T1000 (cell line): ENCODE results near the gene SEMA3E.
"Not testable (repeated sequence)": the region's sequence is repeated elsewhere in the genome, so short reads cannot be mapped to it uniquely, and the experiment has no call there.

Experiments
- DNase-seq: peaks from one replicate; lab custom pipeline; 2025; ENCODE audit warnings: mixed read lengths; lab: John Stamatoyannopoulos, UW

The SEMA3E gene

DNA sequence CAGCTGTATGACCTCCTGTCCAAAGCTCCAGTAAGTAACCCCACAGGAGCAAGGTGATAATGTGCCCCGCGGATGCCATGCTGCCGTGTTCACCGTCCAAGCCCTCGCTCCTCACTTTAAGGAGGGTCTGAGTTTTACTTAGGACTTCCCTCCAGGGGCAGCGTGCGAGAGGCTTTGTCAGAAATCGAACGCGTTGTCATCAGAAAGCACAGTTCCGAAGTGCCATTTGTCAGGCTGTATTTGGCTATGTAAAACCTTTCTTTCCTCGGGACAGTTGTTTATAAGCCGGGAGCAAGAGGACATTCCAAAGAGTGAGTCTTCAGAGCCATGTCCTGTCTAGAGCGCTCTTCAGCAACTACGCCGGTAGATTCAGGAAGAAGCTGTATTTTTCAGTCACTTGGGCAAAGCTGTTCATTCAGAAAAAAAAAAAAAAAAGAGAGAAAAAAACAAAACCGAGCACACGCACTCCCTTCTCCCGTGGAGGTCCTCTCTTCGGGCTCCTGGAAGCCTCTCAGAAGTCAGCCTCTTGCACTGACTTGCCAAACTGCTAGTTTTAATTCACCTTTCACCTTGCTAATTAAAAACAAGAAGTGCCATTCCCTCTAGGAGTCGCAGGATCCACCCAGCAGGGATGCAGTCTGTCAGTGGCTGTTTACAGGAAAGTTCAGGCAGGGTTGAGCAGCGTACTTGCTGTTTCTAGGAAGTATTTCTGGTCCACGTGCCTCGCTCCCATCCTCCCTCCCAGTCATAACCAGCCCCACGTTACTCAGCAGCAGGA is at the start of gene SEMA3E:
TSS of gene SEMA3E (minus strand) at position 676 of the 778 bp plus-strand sequence.
- no peak for DNase-seq

DNA sequence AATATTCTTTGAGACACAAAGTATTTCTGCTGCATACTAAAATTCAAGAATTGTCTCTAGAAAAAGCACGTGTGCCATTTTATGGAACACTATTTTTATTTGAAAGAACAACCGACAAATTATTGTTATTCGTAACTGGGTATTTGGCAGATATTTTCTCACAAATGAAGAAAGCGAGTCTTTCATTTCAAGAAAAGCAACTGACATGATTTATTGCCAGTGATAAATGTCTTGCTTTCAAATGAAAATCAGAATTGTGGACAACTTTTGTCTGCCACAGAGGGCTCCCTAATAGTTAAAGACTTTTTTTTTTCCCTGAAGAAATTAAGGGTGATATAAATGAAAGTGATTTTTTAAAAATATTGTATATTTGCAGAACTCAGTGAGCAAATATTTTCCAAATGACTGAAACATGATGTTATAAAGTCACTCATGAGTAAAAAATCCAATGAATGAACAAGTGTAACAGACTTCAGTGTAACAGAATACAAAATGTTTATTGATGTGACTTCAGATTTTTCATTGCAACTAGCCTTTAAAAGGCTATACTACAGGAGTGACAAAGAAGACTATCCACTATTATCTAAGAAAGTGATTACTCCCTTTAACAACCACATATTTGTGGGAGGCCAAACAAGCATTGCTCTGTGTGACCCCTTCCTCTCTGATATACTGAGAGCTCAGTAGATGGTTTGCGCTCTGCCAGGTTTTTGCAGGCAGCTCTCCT is 49.0 kb upstream of the SEMA3E start:
- no peak for DNase-seq

DNA sequence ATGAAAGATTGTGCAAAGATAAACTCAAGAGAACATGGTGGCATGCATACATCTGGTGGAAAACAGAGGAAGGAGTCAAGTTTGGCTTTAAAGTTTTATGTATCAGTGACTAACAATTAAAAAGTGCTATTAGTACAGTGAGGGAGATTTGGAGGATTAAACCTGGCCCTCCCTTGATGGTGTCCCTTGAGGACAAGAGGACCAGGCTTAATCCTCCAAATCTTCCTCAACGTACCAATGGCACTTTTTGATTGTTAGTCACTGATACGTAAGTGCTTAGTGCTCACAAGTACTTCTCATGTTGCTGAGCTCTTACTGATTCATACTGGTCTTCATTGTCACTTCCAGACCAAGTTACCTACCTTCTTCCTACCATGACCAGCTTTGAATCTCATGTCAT is 47.2 kb upstream of the SEMA3E start:
- no peak for DNase-seq

DNA sequence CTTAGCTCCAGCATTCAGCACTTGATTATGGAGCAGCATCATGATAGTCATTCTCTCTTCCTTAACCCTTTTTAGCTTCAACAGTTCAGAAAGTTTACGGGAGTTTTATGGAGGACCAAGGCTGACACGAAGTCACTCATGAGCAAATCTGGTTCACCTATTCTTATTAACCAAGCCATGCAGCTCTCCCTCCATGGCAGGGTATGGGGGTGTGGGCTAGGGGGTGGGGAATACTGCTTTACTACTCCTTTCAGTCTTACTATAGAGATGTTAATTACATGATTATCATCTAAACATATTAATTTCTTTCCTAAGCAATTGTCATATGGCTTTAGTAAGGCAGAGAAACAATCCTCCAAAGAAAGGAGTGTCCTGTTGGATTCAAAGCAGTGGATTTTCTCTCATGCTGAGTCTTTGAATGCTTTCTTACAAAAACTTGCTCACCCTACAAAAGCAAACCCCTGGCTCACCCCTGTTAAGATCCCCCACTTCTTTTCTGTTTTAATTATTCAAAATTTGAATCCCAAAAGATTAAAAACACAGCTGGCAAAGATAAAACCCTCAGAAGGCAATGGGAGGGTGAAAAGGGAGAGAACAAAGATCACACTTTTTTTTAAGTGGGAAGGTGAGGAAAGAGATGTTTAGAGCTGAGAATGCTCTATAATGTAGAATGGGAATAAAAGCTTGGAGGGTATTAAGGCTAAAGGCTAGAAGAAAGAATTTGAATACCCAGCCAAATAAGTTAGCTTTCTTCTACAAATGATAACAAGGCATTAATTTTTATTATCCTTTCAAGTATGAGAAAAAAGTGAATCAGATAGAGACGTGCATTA is 46.4 kb upstream of the SEMA3E start:
- DNase-seq, result no peak

DNA sequence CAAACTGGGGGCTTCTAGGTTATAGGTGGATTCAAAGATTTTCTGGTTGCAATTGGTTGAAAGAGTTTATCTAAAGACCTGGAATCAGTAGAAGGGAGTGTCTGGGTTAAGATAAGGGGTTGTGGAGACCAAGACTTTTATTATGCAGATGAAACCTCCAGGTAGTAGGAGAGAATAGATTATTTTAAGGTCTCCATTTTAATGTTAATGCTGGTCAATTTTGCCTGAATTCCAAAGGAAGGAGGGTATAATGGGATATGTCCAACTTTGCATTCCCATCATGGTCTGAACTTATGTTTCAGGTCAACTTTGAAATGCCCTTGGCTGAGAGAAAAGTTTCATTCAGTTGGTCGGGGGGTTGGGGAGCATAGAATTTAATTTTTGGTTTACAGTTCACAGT is 44.3 kb upstream of the SEMA3E start:
- DNase-seq, result no peak

DNA sequence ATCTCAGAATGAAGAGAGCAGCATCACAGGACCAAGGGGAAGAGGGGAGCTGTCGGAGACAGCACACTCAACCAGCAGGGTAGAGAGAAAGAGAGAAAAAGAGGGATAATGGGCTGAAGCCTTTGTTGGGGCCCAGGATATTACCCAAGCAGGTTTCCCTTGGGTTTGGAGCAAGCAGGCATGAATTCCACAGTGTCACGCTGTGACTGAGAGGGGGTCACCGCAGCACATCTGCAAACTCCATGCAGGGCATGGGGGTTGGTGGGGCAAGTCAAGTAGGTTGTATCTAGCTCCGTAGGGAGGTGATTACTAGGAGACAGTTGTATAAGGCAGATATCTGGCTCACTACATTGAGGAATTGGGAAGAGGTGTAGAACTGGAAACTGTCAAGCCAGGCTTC is 42.2 kb upstream of the SEMA3E start:
- DNase-seq, result no peak

DNA sequence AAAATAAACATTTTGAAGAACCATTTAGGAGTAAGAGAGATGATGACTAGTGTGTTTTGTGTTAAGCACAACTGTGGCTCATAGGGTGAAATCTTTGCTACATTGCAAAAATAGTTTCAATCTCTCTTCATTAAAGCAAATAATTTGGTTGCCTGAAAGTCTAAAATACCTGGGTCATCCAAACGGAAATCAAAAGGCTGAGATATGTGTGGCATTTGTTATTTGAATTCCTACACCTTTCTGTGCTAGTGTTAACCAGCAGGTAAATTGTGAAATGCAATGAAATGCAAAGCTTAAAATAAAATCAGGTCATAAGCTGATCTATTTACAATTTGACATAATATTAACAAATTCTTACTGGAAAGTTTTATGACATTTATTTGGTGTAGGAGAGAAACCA is 40.9 kb upstream of the SEMA3E start:
- DNase-seq, result no peak

DNA sequence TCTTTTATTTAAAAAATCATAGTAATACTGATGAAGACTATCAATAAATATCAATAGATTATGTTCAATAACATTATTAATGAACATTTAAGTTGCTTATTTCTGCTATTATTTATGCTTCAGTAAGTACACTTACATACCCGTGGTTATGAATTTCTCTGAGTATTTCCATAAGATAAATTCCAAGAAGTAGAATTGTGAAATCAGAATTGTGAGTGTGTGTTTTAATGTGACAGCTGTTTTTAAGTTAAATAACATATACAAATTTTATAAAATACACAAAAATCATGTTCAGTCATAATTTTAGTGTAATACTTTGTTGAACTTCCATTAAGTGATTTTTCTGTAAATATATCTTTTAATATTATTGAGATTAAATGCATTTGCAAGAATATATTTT is 37.5 kb upstream of the SEMA3E start:
- no peak for DNase-seq

DNA sequence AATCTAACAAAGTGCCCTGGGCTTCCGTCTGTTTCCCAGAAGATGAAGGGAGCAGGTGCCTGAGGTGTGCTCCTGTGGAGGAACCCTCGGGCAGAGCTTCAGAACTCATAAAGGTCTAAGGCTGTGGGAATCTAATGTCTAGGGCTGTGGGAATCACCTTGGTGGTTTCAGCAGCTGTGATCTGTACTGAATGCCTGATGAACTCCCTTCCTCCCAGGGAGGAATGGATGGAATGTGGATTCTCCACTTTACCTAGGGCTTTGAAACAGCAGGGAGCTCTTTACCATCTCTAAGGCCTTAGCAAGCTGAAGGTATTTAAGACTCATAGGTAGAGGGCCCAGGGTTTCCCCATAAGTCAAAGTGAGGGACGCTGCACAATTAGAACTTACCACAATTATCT is 36.0 kb upstream of the SEMA3E start:
- no peak for DNase-seq

DNA sequence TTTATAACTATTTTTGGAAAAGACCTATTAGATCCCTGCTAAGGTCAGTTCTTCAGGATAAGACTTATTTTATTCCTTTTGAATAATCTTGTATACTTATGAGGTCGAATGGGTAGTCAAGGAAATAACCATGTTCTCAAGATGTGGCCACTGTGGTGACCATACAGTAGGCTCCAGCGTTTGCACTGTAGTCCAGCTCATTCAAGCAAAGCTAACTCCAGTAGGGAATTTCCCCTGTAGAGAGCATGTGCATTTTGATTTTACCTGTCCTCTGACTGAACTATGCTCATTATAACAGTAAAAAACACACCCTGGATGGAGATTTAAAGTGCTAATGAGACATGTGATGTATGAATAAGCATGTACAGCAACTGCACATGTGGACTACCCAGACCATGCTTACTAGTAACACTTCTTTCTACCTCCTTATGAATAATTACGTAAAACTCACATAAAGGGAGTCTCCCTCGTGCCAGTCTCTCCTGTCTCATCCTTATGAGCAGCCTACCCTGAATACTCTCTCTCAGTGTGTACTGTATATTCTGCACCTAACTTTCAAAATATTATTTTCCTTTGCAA is 32.4 kb upstream of the SEMA3E start:
- DNase-seq, result no peak

DNA sequence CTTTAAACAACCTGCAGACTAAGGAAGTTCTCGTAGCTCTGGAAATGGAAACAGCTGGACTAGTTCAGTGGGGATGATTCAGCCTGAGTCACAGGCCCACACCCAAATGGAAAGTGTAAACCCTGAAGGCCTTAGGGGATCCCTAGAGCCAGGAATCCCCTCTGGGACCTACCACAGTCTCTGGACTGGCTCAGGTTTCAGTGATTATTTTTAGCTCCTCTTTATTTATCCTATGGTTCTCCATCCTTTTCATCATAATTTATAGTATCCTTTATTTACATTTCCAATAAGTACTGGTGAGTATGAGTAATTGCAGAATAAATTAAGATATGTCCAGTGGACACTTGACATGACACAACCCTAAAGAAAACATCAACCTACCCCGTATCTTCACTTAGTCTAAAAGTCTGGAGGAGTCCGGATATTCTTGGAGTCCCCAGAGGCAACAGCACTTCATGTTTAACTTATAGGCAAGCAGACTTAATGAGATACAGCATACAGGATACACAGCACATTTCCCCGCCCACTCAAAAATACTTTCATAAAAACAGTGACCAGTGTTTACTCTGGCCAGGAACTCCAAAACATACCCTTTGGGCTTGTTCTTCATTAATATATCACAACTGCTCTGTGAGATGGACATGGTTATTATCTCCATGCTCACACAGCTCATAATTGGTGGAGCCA is 28.4 kb upstream of the SEMA3E start:
- peak; percentile 83 for DNase-seq

DNA sequence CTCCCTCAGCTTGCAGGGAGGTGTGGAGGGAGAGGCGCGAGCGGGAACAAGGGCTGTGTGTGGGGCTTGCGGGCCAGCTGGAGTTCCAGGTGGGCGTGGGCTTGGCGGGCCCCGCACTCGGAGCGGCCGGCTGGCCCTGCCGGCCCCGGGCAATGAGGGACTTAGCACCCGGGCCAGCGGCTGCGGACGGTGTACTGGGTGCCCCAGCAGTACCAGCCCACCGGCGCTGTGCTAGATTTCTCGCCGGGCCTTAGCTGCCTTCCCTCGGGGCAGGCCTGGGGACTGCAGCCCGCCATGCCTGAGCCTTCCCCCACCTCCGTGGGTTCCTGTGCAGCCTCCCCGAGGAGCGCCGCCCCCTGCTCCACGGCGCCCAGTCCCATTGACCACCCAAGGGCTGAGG is 24.4 kb upstream of the SEMA3E start:
- DNase-seq, result not testable (repeated sequence)

DNA sequence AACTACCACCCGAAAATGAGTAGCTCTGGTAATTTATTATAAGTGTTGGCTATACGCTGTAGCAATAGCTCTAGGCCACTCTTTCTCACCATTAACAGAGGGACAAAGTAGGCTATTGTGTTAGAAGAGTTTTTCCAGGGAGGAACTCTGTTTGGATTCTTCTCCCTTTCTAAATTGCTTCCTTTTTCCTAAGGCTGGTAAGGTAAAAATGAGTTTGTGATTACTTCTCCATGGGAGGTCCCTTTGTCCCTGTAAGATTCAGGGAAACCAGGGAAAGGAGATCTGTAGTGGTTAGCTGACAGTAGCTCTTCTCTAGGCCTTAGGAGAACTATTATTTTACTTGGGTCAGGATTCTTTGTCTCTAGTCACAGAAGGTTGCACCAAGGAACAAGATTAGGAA is 23.2 kb upstream of the SEMA3E start:
- DNase-seq, result no peak

DNA sequence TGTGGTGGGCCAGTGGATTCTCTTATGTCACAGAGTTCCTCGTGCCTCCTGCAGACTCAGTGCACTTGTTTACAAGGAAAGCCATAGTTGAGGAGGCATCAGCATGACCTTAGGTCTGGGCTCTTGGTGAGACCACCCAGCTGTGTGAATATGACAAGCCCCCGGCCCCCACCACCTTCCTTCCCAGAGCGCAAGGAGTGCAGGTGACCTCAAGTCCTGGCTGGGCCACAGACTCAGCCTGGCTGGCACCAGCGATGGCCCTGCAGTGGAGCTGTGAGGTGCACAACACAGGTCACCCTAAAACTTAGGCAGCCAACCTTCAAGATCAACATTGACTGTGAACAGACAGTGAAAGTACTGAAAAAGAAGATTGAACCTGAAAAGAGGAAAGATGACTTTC is 14.2 kb upstream of the SEMA3E start:
- DNase-seq, result no peak

DNA sequence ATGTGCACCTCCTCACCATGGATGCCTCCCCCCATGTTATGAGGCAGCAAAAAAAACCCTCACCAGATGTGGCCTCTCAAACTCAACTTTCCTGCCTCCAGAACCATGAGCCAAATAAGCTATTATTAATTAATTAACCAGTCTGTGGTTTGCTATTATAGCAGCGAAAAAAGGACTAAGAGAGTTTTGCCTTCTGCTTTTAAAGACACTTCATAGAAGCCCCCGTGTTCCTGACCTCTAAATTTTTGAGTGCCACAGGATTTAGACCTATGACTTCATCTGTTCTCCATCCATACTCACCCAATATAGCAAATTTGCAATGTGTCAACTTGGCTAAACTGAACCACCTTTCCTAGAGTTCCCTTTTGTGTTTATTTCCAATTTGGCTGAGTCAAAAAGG is 9.2 kb upstream of the SEMA3E start:
- no peak for DNase-seq

DNA sequence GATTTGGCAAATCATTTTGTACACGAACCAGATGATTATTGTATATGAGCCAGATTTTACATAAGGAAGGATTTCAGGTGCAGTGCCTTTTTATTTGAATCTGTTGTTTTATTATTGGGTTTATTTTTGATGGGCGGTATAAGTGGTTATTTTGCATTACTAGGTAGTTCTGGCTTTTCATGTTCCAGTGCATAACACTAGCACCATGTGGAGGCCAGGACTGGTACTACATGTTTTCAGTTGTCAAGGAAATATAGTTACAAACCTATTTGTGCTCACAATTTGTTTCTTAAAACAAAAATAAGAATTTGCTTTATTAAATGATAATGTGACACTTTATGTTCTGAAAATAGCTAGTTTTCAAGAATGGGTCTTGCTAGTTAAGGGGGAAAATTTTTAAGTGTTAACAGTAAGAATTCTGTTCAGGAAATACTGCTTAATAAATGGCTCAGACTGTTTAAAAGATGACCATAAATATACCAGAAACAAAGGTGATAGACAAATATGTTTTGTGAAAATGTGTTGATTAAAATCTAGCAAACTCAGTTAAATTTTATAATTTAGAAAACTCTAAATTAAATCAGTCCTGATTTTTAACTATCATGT is 7.1 kb upstream of the SEMA3E start:
- DNase-seq, result peak; percentile 5

DNA sequence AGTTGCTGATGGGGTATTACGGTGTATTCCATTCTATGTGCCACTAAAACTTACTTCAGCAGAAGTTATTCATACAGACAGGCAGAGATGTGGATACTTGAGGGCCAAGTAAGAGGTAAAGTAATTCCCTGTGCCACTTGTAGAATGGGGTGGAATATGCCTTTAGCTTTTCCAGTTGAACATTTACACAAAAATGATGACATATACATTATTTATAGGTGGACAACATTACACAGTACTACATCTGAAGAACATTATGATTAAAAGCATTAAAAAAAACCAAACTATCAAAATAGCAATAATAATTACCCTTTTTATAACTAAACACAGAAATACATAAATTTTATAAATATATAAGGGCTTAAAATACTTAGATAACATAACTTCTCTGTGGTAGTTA is 3.5 kb upstream of the SEMA3E start:
- no peak for DNase-seq

DNA sequence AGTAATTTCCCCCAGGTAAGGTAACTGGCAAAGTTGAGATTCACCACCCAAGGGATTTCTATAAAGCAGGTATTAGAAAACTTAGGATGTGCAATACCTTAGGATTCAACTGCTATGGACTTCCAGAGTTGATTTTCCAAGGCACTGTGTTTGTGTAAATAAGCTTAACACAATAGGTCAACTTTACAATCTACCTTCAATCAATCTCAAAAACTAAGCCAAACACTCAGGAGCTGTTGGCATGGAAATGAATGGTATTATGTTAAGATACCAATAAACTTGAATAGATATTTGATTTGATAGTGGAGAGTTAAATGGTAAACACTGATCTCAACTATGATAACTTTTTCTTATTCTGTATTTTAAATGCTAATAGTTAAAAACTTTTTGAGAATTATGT is 762 bp upstream of the SEMA3E start:
- DNase-seq, result no peak

DNA sequence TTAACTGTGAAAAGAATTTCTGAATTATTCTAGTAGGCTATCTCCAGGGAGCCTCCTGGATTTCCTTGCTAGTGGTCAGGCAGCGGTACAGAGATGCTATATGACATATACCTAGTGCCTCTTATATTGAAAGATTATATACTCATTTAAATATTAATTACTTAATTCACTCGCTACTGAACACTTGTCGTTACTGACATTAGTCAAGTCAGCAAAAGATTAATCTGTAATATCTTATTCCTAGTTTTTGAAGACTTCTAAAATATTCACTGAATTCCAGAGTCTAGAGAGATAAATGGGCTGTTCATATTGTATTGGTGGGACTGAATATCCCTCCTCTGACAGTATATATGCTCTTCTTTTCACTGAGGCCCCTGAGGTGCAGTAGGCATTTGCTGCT is 2.9 kb downstream of the SEMA3E start:
- DNase-seq, result no peak

DNA sequence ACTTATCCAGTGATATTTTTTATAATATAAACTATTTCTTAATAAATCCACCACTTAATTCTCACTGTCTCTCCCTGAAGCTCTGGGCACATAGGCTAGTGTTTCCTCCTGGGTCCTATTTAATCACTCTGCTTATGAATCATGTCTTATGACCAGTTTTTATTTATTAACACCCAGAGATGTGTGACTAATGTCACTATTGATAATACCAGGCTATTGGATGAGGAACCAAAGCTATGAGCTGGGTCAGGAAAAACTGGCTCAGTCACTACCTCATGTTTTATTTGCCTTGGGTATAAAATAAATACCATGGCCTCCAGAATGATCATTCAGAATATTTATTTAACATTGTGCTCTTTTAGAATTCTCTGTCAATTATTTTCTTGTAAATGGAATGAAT is 5.2 kb downstream of the SEMA3E start:
- no peak for DNase-seq

DNA sequence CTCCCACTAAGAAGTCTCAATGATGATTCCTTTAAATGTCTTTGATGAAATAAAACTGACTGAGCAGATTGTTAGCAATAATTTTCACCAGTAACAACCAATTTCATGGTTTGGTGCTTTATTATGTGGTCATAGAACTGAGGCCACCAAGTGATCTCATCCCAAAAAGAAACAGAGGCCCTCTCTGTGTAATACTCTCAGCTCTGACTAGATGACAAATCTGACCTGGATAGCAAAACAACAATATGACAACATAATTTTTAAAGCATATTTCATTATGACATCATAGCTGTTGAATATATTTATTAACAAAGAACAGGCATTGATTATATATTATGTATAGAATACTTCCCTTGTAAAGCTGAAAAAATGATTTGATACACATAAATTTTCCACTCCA is 5.9 kb downstream of the SEMA3E start:
- no peak for DNase-seq
